Right atrium auricular region (tissue), 2 donors: Measurements from ENCODE around the gene DOK7. TPM values are rescaled to one million over a fixed set of nuclear protein-coding genes. Genes with fewer than 3 reads are reported as not detected.
A peak's percentile ranks its signal among the peaks of the same experiment; 100 is the strongest.

ENCODE experiments used
- DNase-seq: peaks from one replicate; pipeline ENCODE4 v3.0.0-alpha.2; 2019; ENCODE audit warnings: low spot score
- H3K27ac ChIP-seq, 2 donors: fragments of 200-600 bp; sonication (generic); 1 replicate in 1 of 2; 2 replicates in 1 of 2; pipeline ENCODE4 v1.5.1; 2016 to 2019
- H3K27me3 ChIP-seq, 2 donors: fragments of 200-600 bp; sonication (generic); one replicate each; pipeline versions ENCODE4 v1.5.1 to v1.6.0; 2017 to 2019
- H3K36me3 ChIP-seq: fragments of 200-600 bp; sonication (generic); one replicate; pipeline ENCODE4 v1.5.1; 2016
- H3K4me1 ChIP-seq, 2 donors: fragments of 200-600 bp; sonication (generic); one replicate each; pipeline versions ENCODE4 v1.5.1 to v1.6.0; 2017 to 2019
- H3K4me3 ChIP-seq, 2 donors: fragments of 200-600 bp; sonication (generic); 1 replicate in 1 of 2; 2 replicates in 1 of 2; pipeline ENCODE4 v1.5.1; 2017 to 2019; ENCODE audit warnings: mild to moderate bottlenecking in 1 of 2, moderate library complexity in 1 of 2
- H3K9me3 ChIP-seq, 2 donors: fragments of 200-600 bp; sonication (generic); one replicate each; pipeline ENCODE4 v1.5.1; 2019
- CTCF ChIP-seq, 2 donors: fragments of 200-600 bp; sonication (generic); IDR thresholded peaks; one replicate each; pipeline ENCODE4 v1.5.1; 2019; ENCODE audit warnings: antibody characterized with exemption in 2 of 2
- total RNA-seq, 2 donors: library from RNA; depleted of rRNA; stranded (reverse); fragments of >200 nt; gene quantifications; one replicate each; pipeline ENCODE4 v1.1.0, GENCODE V29; 2016

The DOK7 gene, protein sequence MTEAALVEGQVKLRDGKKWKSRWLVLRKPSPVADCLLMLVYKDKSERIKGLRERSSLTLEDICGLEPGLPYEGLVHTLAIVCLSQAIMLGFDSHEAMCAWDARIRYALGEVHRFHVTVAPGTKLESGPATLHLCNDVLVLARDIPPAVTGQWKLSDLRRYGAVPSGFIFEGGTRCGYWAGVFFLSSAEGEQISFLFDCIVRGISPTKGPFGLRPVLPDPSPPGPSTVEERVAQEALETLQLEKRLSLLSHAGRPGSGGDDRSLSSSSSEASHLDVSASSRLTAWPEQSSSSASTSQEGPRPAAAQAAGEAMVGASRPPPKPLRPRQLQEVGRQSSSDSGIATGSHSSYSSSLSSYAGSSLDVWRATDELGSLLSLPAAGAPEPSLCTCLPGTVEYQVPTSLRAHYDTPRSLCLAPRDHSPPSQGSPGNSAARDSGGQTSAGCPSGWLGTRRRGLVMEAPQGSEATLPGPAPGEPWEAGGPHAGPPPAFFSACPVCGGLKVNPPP
- 10 to 100 TPM; 31.0 to 68.9 TPM for total RNA-seq

DNA sequence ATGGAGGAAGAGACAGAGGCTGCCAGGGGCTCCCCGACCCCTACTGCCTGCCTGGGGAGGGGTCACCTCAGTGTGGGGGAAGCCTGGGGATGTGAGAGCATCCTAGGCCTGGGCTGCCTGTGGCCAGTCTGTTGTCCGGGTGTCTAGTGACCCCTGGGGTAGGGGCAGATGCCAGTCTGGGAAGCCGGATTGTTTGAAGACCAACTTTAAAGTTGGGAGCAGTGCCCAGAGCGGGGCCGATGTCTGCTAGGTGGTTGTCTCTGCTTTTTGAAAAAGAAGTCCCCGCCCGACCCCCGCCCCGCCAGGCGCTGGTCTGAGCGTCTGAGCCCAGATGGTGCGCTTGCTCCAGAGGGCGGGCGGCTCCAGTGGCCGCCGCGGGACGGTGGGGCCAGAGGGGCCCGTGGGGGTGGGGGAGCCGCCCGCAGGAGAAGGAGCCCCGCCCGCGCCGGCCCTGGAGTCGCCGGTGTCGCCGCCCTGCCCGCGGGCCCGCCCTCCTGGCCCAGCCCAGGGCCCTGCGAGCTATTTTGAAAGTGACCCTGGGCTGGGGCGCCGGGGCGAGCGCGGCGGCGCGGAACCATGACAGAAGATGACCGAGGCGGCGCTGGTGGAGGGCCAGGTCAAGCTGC lies at the start of gene DOK7:
DOK7 (plus strand) TSS at position 517 of the 626 bp plus-strand sequence; CDS start at position 587, 70 bp downstream.
- Histone ChIP-seq H3K4me3 (peak within 1 kb of the TSS; percentile 62 to 70), H3K27ac (peak within 1 kb of the TSS; percentile 85 to 96), H3K27me3 (no peaks in the 10 kb centered on the region), H3K36me3 (no peaks in the 10 kb centered on the region), H3K9me3 (no peaks in the 10 kb centered on the region), H3K4me1 (peaks cover 0 to 57% of the 10 kb centered on the region in 2 donors)
- DNase-seq = no peak
- TF ChIP-seq CTCF (IDR thresholded peaks at IDR 0.05) = no peak

GRCh38 chr4:3413675-3414420 lies 49.3 kb upstream of the DOK7 start:
- peaks cover 24% of the 10 kb centered on the region for H3K36me3 ChIP-seq
- H3K4me1 ChIP-seq = no peaks in the 10 kb centered on the region
- H3K27ac ChIP-seq = no peak overlapping the region
- H3K4me3 ChIP-seq = no peak overlapping the region
- H3K27me3 ChIP-seq = no peaks in the 10 kb centered on the region
- DNase-seq = no peak
- no peak for TF ChIP-seq CTCF (IDR thresholded peaks at IDR 0.05)
- no peaks in the 10 kb centered on the region for H3K9me3 ChIP-seq

- Histone ChIP-seq H3K4me1 (no peaks in the 10 kb centered on the region), H3K27ac (no peak overlapping the region), H3K36me3 (peaks cover 24% of the 10 kb centered on the region), H3K27me3 (no peaks in the 10 kb centered on the region), H3K9me3 (no peaks in the 10 kb centered on the region), H3K4me3 (no peak overlapping the region)
- TF ChIP-seq CTCF (IDR thresholded peaks at IDR 0.05) = no peak
- no peak for DNase-seq
Observed at GRCh38 chr4:3414421-3415279, 48.5 kb upstream of the DOK7 start.

- Histone ChIP-seq H3K4me1 (no peaks in the 10 kb centered on the region), H3K4me3 (no peak overlapping the region), H3K27ac (no peak overlapping the region), H3K9me3 (no peaks in the 10 kb centered on the region), H3K27me3 (no peaks in the 10 kb centered on the region), H3K36me3 (peaks cover 24% of the 10 kb centered on the region)
- no peak for DNase-seq
- TF ChIP-seq CTCF (IDR thresholded peaks at IDR 0.05) = no peak
Observed at GRCh38 chr4:3415471-3416141, 47.5 kb upstream of the DOK7 start.

- no peak for TF ChIP-seq CTCF (IDR thresholded peaks at IDR 0.05)
- no peak overlapping the region for H3K4me3 ChIP-seq
- no peak for DNase-seq
- peaks cover 24% of the 10 kb centered on the region for H3K36me3 ChIP-seq
- H3K27ac ChIP-seq = no peak overlapping the region
- H3K9me3 ChIP-seq = no peaks in the 10 kb centered on the region
- no peaks in the 10 kb centered on the region for H3K4me1 ChIP-seq
- H3K27me3 ChIP-seq = no peaks in the 10 kb centered on the region
Observed at GRCh38 chr4:3416270-3416669, 46.8 kb upstream of the DOK7 start.
